HepG2 (cell line): ENCODE measurements around the gene FBXL22. TPM values are rescaled to one million over a fixed set of nuclear protein-coding genes. Genes with fewer than 3 reads are reported as not detected.

ENCODE experiments used
- ATAC-seq: fragments of 200-7000 bp; cut with Tn5 transposase; 3 replicates; pipeline ENCODE4 v1.9.1; 2020; ENCODE audit warnings: mild to moderate bottlenecking, moderate library complexity
- BruUV-seq: library from RNA; stranded (reverse); fragments of 400-500 nt; replicated peaks from 2 replicates; lab custom pipeline; 2021; lab: Mats Ljungman, UMichigan
- CTCF ChIA-PET: fragments of 300-600 bp; formaldehyde crosslinking; extraction: SDS; loops from one replicate; lab custom pipeline; 2021; ENCODE audit warnings: low total read pairs, inconsistent platforms, low intra/inter-chr PET ratio; lab: Yijun Ruan, JAX
- POLR2A ChIA-PET: fragments of 350-600 bp; sonication (Branson Sonifier 250); formaldehyde crosslinking; loops from one replicate; lab custom pipeline; 2020; ENCODE audit warnings: antibody characterized with exemption, inconsistent platforms; lab: Yijun Ruan, JAX
- DNase-seq: peaks from one replicate; pipeline ENCODE4 v3.0.0-alpha.2; 2015; ENCODE audit warnings: low spot score
- FAIRE-seq: peaks from 3 replicates; lab custom pipeline; 2011; peaks lifted over from hg19 to GRCh38; lab: Jason Lieb, UNC
- H2AFZ ChIP-seq: one replicate; pipeline ENCODE4 v1.6.1; 2011; ENCODE audit warnings: low read length, inconsistent platforms
- H3K27ac ChIP-seq: fragments of 300-600 bp; 3 replicates; pipeline ENCODE4 v1.8.0; 2011; ENCODE audit warnings: mixed run types, mild to moderate bottlenecking, mixed read lengths, low read length, inconsistent platforms; ENCODE audit not compliant: insufficient read depth; ENCODE audit errors: extremely low read length
- H3K27me3 ChIP-seq, 2 experiments: fragments of 200-600 bp in 1 of 2; 2 replicates in 1 of 2; 3 replicates in 1 of 2; pipeline versions ENCODE4 v1.6.0 to v1.8.0; 2011; ENCODE audit warnings: low read length in 2 of 2, mild to moderate bottlenecking in 2 of 2, moderate library complexity in 2 of 2, inconsistent platforms in 1 of 2; ENCODE audit not compliant: insufficient read depth in 2 of 2, control insufficient read depth in 1 of 2
- H3K36me3 ChIP-seq, 2 experiments: fragments of 200-600 bp in 1 of 2; replicated peaks in 1 of 2; 2 replicates in 1 of 2; 3 replicates in 1 of 2; pipeline versions ENCODE4 v1.5.1 to v1.8.0; 2011; ENCODE audit warnings: low read length in 2 of 2, inconsistent platforms in 1 of 2; ENCODE audit not compliant: insufficient read depth in 2 of 2, control insufficient read depth in 1 of 2
- H3K4me1 ChIP-seq: 2 replicates; pipeline ENCODE4 v1.5.1; 2012; ENCODE audit warnings: low read length, inconsistent platforms; ENCODE audit not compliant: insufficient read depth
- H3K4me2 ChIP-seq: 2 replicates; pipeline ENCODE4 v1.6.0; 2011; ENCODE audit warnings: low read depth, low read length, inconsistent platforms
- H3K4me3 ChIP-seq, 3 experiments: fragments of 200-600 bp in 1 of 3; sonication (generic), shearing (Covaris generic) in 1 of 3; replicated peaks in 1 of 3; 2 replicates each; pipeline ENCODE4 v1.5.1; 2011 to 2016; ENCODE audit warnings: low read length in 3 of 3, inconsistent platforms in 2 of 3, low read depth in 2 of 3, mild to moderate bottlenecking in 2 of 3, control low read depth in 1 of 3, mixed read lengths in 1 of 3; ENCODE audit not compliant: insufficient read depth in 1 of 3
- H3K79me2 ChIP-seq: one replicate; pipeline ENCODE4 v1.6.1; 2011; ENCODE audit warnings: low read length, inconsistent platforms; ENCODE audit not compliant: insufficient read depth
- H3K9ac ChIP-seq: 2 replicates; pipeline ENCODE4 v1.6.0; 2011; ENCODE audit warnings: mild to moderate bottlenecking, low read depth, low read length, inconsistent platforms; ENCODE audit not compliant: insufficient read depth
- H3K9me3 ChIP-seq: 2 replicates; pipeline ENCODE4 v1.5.1; 2012; ENCODE audit warnings: mild to moderate bottlenecking, low read length
- H4K20me1 ChIP-seq: 2 replicates; pipeline ENCODE4 v1.6.0; 2011; ENCODE audit warnings: inconsistent platforms, mild to moderate bottlenecking, low read length, moderate library complexity; ENCODE audit not compliant: insufficient read depth
- ELF3 ChIP-seq: IDR thresholded peaks from 2 replicates; pipeline ENCODE4 v1.6.1; 2016; ENCODE audit warnings: missing genetic modification reagents, missing compliant biosample characterization
- HNF4G ChIP-seq, 2 experiments: sonication (generic) in 1 of 2; formaldehyde crosslinking in 1 of 2; IDR thresholded peaks; 2 replicates each; pipeline versions ENCODE4 v1.4.0 to v1.6.1; 2011 to 2020; ENCODE audit warnings: borderline replicate concordance in 2 of 2, low read depth in 2 of 2, mild to moderate bottlenecking in 2 of 2, low read length in 1 of 2, missing genetic modification reagents in 1 of 2, moderate library complexity in 1 of 2
- HOXA5 ChIP-seq: sonication (generic); formaldehyde crosslinking; IDR thresholded peaks from 2 replicates; pipeline ENCODE4 v1.4.0; 2020; ENCODE audit warnings: missing genetic modification reagents
- KLF15 ChIP-seq: sonication (generic); formaldehyde crosslinking; IDR thresholded peaks from 2 replicates; pipeline ENCODE4 v1.8.1; 2023; ENCODE audit warnings: borderline replicate concordance, mild to moderate bottlenecking, inconsistent platforms, missing genetic modification reagents, mixed read lengths
- MEIS2 ChIP-seq: sonication (generic); formaldehyde crosslinking; IDR thresholded peaks from 2 replicates; pipeline ENCODE4 v1.9.0; 2021; ENCODE audit warnings: mild to moderate bottlenecking, missing genetic modification reagents
- MXD3 ChIP-seq: IDR thresholded peaks from 2 replicates; pipeline ENCODE4 v1.6.1; 2016; ENCODE audit warnings: mild to moderate bottlenecking, missing biosample characterization, missing genetic modification reagents
- NFATC3 ChIP-seq: sonication (generic); formaldehyde crosslinking; IDR thresholded peaks from 2 replicates; pipeline ENCODE4 v1.5.1; 2020; ENCODE audit warnings: mild to moderate bottlenecking, missing genetic modification reagents
- ZNF275 ChIP-seq: sonication (generic); formaldehyde crosslinking; IDR thresholded peaks from 2 replicates; pipeline ENCODE4 v1.8.0; 2022; ENCODE audit warnings: missing genetic modification reagents, mild to moderate bottlenecking, inconsistent platforms, borderline replicate concordance
- ZNF317 ChIP-seq: sonication (generic); formaldehyde crosslinking; IDR thresholded peaks from 2 replicates; pipeline ENCODE4 v1.5.0; 2020; ENCODE audit warnings: mild to moderate bottlenecking, missing genetic modification reagents
- ZNF572 ChIP-seq: sonication (generic); formaldehyde crosslinking; IDR thresholded peaks from 2 replicates; pipeline ENCODE4 v1.5.1; 2020; ENCODE audit warnings: mild to moderate bottlenecking, missing genetic modification reagents
- WGBS: methylation state at CpG from one replicate; pipeline ENCODE4 v1.1.6; 2017; ENCODE audit warnings: low lambda C conversion rate; 5-methylcytosine and 5-hydroxymethylcytosine counted together
- in situ Hi-C: cut with HindIII; loops from 2 replicates; pipeline ENCODE4 v1.10.0; 2017; ENCODE audit warnings: low pct_unique_long_range_greater_than_20kb; ENCODE audit not compliant: extremely low pct_ligation_motif_present
- intact Hi-C: fragments of 100-400 bp; cut with micrococcal nuclease; formaldehyde crosslinking; loops from one replicate; pipeline ENCODE4 v1.10.0; 2022; ENCODE audit not compliant: unreplicated experiment
- polyA plus RNA-seq, 8 experiments: library from polyadenylated mRNA; depleted of rRNA in 3 of 8; stranded (reverse) in 7 of 8; unstranded in 1 of 8; fragments of >200 nt; fragmentation: Illumina TruSeq in 4 of 8; extraction: Trizol in 4 of 8; gene quantifications; 2 replicates each; pipeline versions ENCODE4 v1.2.1 to v1.2.3, GENCODE V29; 2011 to 2016; ENCODE audit warnings: low read depth in 4 of 8, missing spikeins in 1 of 8, mixed read lengths in 1 of 8; ENCODE audit not compliant: insufficient read depth in 1 of 8
- total RNA-seq, 5 experiments: library from RNA; depleted of rRNA; stranded (reverse); fragments of >200 nt; fragmentation: Illumina TruSeq; extraction: Trizol; gene quantifications; 2 replicates each; pipeline ENCODE4 v1.2.3, GENCODE V29; 2016; ENCODE audit warnings: low read depth in 1 of 5

Gene FBXL22
- total and polyA plus RNA-seq, 2 of the 13 experiments (the other 11 are each of a cell fraction or from before 2014, with no cell fraction given) = 0.15 to 0.33 TPM

GRCh38 chr15:63626955-63627354 is 29.8 kb downstream of the FBXL22 start:
- in situ Hi-C loops (no loop called here), intact Hi-C loops (no loop called here)
- TF ChIP-seq ZNF572 (CRISPR knock-in tag) (no peak), MEIS2 (CRISPR knock-in tag) (no peak), MXD3 (CRISPR knock-in tag) (no peak), KLF15 (CRISPR knock-in tag) (no peak), HNF4G (IDR thresholded peaks at IDR 0.05; ENCODE audit: borderline replicate concordance, low read depth, low read length) (no peak), HNF4G (CRISPR knock-in tag; IDR thresholded peaks at IDR 0.05; ENCODE audit: borderline replicate concordance, low read depth) (no peak), HOXA5 (CRISPR knock-in tag) (no peak), ZNF317 (CRISPR knock-in tag) (no peak), NFATC3 (no peak), ZNF275 (CRISPR knock-in tag) (no peak), ELF3 (CRISPR knock-in tag) (no peak)
- no peak overlapping the region for H2AFZ ChIP-seq
- no peak for FAIRE-seq
- POLR2A ChIA-PET = interaction anchor here (0.7 kb wide), 1 partner anchor 60 kb away, joined by 3 read pairs; no protein-coding TSS in a partner anchor
- H3K27me3 ChIP-seq = no peaks in the 10 kb centered on the region
- H3K79me2 ChIP-seq = no peaks in the 10 kb centered on the region
- H3K4me2 ChIP-seq = no peak overlapping the region
- no peak overlapping the region for H3K27ac ChIP-seq
- peaks cover 7 to 52% of the 10 kb centered on the region in 2 experiments for H3K36me3 ChIP-seq
- no peak overlapping the region for H3K4me3 ChIP-seq
- H4K20me1 ChIP-seq = no peaks in the 10 kb centered on the region
- no peaks in the 10 kb centered on the region for H3K9me3 ChIP-seq
- 100% methylated on average over 1 of the region's 1 CpG for WGBS
- no peaks in the 10 kb centered on the region for H3K4me1 ChIP-seq
- CTCF ChIA-PET = no interaction called here
- BruUV-seq = no TSS peak
- DNase-seq = no peak
- no peak overlapping the region for H3K9ac ChIP-seq
- ATAC-seq = no peak
